Measurements from ENCODE around the gene EBP. TPM values are rescaled to one million over a fixed set of nuclear protein-coding genes. Genes with fewer than 3 reads are reported as not detected.

The EBP gene
- total and polyA plus RNA-seq, 9 of the 15 experiments (the other 6 are each of a cell fraction or from before 2014, with no cell fraction given): 228 to 987 (median 274) TPM

DNA sequence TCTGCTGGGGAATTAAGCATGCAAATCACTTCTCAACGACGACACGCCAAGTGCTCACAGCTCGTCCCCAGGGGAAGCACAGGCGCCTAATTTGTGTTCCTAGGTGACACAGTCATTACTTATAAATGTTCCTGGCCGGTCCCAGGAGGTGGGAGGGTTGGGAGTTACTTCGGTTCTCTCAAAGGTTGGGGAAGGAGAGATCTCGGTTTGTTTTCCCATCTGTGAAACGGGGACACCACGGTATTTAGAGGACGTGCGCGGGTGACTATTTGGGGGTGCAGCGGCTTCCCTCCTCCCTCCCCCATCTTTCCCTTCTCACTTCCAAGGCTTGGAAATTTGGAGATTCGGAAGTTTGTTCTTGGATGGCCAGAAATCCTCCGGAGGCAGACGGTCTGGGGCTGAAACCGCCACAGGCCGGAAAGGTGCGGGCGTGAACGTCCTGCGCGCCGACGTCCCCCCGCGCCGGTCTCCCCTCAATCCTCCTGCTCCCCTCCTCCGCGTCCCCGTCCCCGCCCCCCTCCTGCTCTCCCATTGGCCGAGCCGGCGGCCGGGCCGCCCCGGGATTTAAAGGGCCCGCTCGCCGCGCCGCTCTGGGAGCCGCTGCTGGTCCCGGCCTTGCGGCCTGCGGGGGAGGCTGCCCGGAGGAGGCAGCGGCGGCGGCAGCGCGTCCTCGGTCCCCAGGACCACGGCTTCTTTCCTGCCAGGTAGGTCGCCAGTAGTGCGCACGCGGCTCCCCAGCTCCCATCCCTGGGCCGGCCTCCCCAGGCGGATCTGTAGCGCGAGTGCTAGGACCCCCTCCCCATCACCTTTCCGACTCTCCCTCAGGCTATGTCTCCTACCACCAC lies 13.0 kb upstream of the EBP start, which contains the start of gene PORCN (continued):
- TF ChIP-seq RREB1 (CRISPR knock-in tag; IDR thresholded peaks at IDR 0.05) (no peak), KLF16 (IDR thresholded peaks at IDR 0.05) (0 out of 2 replicates have a peak, but pooled peaks have one; percentile 19), SIN3A (IDR thresholded peaks at IDR 0.05; ENCODE audit: borderline replicate concordance in 2 of 2, control insufficient read depth in 1 of 2, low read depth in 2 of 2, low read length in 2 of 2) (peak; percentile 17 to 62; a peak in 1 of 4 replicates), HMGN3 (IDR thresholded peaks at IDR 0.05; ENCODE audit: borderline replicate concordance, extremely low read depth, insufficient read length, low read depth, low read length) (peak; percentile 51), NEUROD1 (IDR thresholded peaks at IDR 0.05; ENCODE audit: borderline replicate concordance, low read depth, low read length, partially characterized antibody) (peak; percentile 50), SRSF3 (IDR thresholded peaks at IDR 0.05; ENCODE audit: insufficient read depth, low read length) (no peak), RBM39 (optimal IDR thresholded peaks at IDR 0.05; ENCODE audit: low read depth, low read length) (no peak), HLTF (IDR thresholded peaks at IDR 0.05) (no peak)
- TF ChIP-seq, protein P1, sequence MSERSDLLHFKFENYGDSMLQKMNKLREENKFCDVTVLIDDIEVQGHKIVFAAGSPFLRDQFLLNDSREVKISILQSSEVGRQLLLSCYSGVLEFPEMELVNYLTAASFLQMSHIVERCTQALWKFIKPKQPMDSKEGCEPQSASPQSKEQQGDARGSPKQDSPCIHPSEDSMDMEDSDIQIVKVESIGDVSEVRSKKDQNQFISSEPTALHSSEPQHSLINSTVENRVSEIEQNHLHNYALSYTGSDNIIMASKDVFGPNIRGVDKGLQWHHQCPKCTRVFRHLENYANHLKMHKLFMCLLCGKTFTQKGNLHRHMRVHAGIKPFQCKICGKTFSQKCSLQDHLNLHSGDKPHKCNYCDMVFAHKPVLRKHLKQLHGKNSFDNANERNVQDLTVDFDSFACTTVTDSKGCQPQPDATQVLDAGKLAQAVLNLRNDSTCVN (CRISPR knock-in tag; IDR thresholded peaks at IDR 0.05): no peak
